Measurements from ENCODE around the gene SLC2A1.

SLC2A1 gene

GRCh38 chr1:42943166-42943565 lies 15.5 kb downstream of the SLC2A1 start:
- no peak for DNase-seq (ENCODE audit: low read depth in 2 of 3, low spot score in 1 of 3)

- DNase-seq (ENCODE audit: low read depth in 2 of 3, low spot score in 1 of 3) = no peak
Observed at GRCh38 chr1:42942444-42942843, 16.2 kb downstream of the SLC2A1 start.

- no peak for DNase-seq (ENCODE audit: low read depth in 2 of 3, low spot score in 1 of 3)
Observed at GRCh38 chr1:42941640-42942330, 16.9 kb downstream of the SLC2A1 start.

- no peak for DNase-seq (ENCODE audit: low read depth in 2 of 3, low spot score in 1 of 3)
Observed at GRCh38 chr1:42940851-42941639, 17.6 kb downstream of the SLC2A1 start.

- no peak for DNase-seq (ENCODE audit: low read depth in 2 of 3, low spot score in 1 of 3)
Observed at GRCh38 chr1:42938645-42939615, 19.7 kb downstream of the SLC2A1 start.

- DNase-seq (ENCODE audit: low read depth in 2 of 3, low spot score in 1 of 3) = no peak
Observed at GRCh38 chr1:42937836-42938644, 20.6 kb downstream of the SLC2A1 start.

- no peak for DNase-seq (ENCODE audit: low read depth in 2 of 3, low spot score in 1 of 3)
Observed at GRCh38 chr1:42937141-42937696, 21.4 kb downstream of the SLC2A1 start.

- DNase-seq (ENCODE audit: low read depth in 2 of 3, low spot score in 1 of 3) = no peak
Observed at GRCh38 chr1:42936309-42937078, 22.2 kb downstream of the SLC2A1 start.

GRCh38 chr1:42935971-42936308 lies 22.7 kb downstream of the SLC2A1 start:
- no peak for DNase-seq (ENCODE audit: low read depth in 2 of 3, low spot score in 1 of 3)

GRCh38 chr1:42935313-42935895 lies 23.3 kb downstream of the SLC2A1 start:
- DNase-seq (ENCODE audit: low read depth in 2 of 3, low spot score in 1 of 3) = no peak

- no peak for DNase-seq (ENCODE audit: low read depth in 2 of 3, low spot score in 1 of 3)
Observed at GRCh38 chr1:42934541-42935312, 23.9 kb downstream of the SLC2A1 start.

GRCh38 chr1:42933610-42934491 lies 24.8 kb downstream of the SLC2A1 start:
- no peak for DNase-seq (ENCODE audit: low read depth in 2 of 3, low spot score in 1 of 3)

GRCh38 chr1:42933060-42933586 lies 25.5 kb downstream of the SLC2A1 start:
- no peak for DNase-seq (ENCODE audit: low read depth in 2 of 3, low spot score in 1 of 3)

GRCh38 chr1:42932442-42932941 lies 26.2 kb downstream of the SLC2A1 start:
- no peak for DNase-seq (ENCODE audit: low read depth in 2 of 3, low spot score in 1 of 3)

GRCh38 chr1:42931911-42932422 lies 26.7 kb downstream of the SLC2A1 start:
- peak; percentile 56 to 68 (median 60) for DNase-seq (ENCODE audit: low read depth in 2 of 3, low spot score in 1 of 3)

GRCh38 chr1:42931108-42931539 lies 27.5 kb downstream of the SLC2A1 start:
- peak in 1 of 3 donors; percentile 46 for DNase-seq (ENCODE audit: low read depth in 2 of 3, low spot score in 1 of 3)
